Measurements from ENCODE around the gene RSPO4.

DNA sequence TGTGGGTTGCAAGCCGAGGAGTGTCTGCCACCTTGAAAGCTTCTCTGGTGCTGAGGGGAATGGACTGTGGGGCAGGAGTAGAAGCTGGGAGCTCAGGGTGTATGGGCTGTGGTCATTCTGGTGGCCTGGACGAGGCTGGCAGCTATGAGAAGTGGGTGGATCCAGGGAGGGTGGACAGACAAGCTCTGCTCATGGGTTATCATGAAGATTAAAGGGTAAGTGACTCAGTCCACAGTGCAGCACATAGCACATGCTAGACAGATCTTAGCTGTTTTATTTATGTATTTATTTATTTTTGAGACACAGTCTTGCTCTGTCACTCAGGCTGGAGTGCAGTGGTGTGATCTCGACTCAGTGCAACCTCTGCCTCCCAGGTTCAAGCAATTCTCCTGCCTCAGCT lies 13.8 kb downstream of the RSPO4 start:
- TF ChIP-seq, protein P1, sequence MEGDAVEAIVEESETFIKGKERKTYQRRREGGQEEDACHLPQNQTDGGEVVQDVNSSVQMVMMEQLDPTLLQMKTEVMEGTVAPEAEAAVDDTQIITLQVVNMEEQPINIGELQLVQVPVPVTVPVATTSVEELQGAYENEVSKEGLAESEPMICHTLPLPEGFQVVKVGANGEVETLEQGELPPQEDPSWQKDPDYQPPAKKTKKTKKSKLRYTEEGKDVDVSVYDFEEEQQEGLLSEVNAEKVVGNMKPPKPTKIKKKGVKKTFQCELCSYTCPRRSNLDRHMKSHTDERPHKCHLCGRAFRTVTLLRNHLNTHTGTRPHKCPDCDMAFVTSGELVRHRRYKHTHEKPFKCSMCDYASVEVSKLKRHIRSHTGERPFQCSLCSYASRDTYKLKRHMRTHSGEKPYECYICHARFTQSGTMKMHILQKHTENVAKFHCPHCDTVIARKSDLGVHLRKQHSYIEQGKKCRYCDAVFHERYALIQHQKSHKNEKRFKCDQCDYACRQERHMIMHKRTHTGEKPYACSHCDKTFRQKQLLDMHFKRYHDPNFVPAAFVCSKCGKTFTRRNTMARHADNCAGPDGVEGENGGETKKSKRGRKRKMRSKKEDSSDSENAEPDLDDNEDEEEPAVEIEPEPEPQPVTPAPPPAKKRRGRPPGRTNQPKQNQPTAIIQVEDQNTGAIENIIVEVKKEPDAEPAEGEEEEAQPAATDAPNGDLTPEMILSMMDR (IDR thresholded peaks at IDR 0.05), result no peak
- no peak for TF ChIP-seq POLR2A (IDR thresholded peaks at IDR 0.05)
